B cell (primary cell): Measurements from ENCODE around the gene GNG11. TPM values are rescaled to one million over a fixed set of nuclear protein-coding genes. Genes with fewer than 3 reads are reported as not detected.

Source experiments
- ATAC-seq: fragments of 200-7000 bp; cut with Tn5 transposase; one replicate; pipeline ENCODE4 v1.10.0; 2021; ENCODE audit warnings: low read depth, mild to moderate bottlenecking, moderate number of reproducible peaks, moderate library complexity
- CTCF ChIA-PET: fragments of 350-600 bp; sonication (Branson Sonifier 250); formaldehyde crosslinking; loops from one replicate; lab custom pipeline; 2021; ENCODE audit warnings: antibody characterized with exemption, inconsistent platforms; lab: Charles Lee
- POLR2A ChIA-PET: fragments of 350-600 bp; sonication (Branson Sonifier 250); formaldehyde crosslinking; loops from one replicate; lab custom pipeline; 2021; ENCODE audit warnings: antibody characterized with exemption; lab: Charles Lee
- DNase-seq: peaks from one replicate; pipeline ENCODE4 v3.0.0; 2013
- H2AFZ ChIP-seq: 2 replicates; pipeline ENCODE4 v1.6.1; 2012; ENCODE audit warnings: mild to moderate bottlenecking, low read depth, low read length; ENCODE audit not compliant: insufficient read depth, poor library complexity, severe bottlenecking
- H3K27ac ChIP-seq, 2 donors: 1 replicate in 1 of 2; 2 replicates in 1 of 2; pipeline ENCODE4 v1.5.1; 2012 to 2013; ENCODE audit warnings: low read length in 2 of 2, mild to moderate bottlenecking in 2 of 2, moderate library complexity in 1 of 2
- H3K27me3 ChIP-seq, 4 experiments: fragments of 200-600 bp in 1 of 4; sonication (generic) in 1 of 4; replicated peaks in 1 of 4; 1 replicate in 2 of 4; 2 replicates in 2 of 4; pipeline versions ENCODE4 v1.6.1 to v1.7.0; 2013 to 2016; ENCODE audit warnings: low read length in 3 of 4, mild to moderate bottlenecking in 2 of 4, mixed read lengths in 1 of 4, moderate library complexity in 1 of 4; ENCODE audit not compliant: insufficient read depth in 4 of 4, control insufficient read depth in 3 of 4; ENCODE audit errors: control extremely low read depth in 1 of 4
- H3K36me3 ChIP-seq, 2 experiments: replicated peaks in 1 of 2; 1 replicate in 1 of 2; 2 replicates in 1 of 2; pipeline versions ENCODE4 v1.6.1 to v1.7.1; 2013; ENCODE audit warnings: low read length in 1 of 2; ENCODE audit not compliant: insufficient read depth in 2 of 2, control insufficient read depth in 1 of 2; ENCODE audit errors: control extremely low read depth in 1 of 2, extremely low read depth in 1 of 2
- H3K4me1 ChIP-seq, 2 donors: fragments of 200-600 bp in 1 of 2; sonication (generic) in 1 of 2; 1 replicate in 1 of 2; 2 replicates in 1 of 2; pipeline versions ENCODE4 v1.5.1 to v1.6.1; 2013 to 2017; ENCODE audit warnings: low read length in 2 of 2; ENCODE audit not compliant: control insufficient read depth in 2 of 2, insufficient read depth in 2 of 2
- H3K4me2 ChIP-seq: replicated peaks from 2 replicates; pipeline ENCODE3; 2012; ENCODE audit warnings: mild to moderate bottlenecking, low read depth, low read length; ENCODE audit not compliant: poor library complexity, severe bottlenecking
- H3K4me3 ChIP-seq, 5 experiments: fragments of 200-600 bp in 1 of 5; sonication (generic) in 1 of 5; 1 replicate in 3 of 5; 2 replicates in 2 of 5; pipeline versions ENCODE4 v1.5.1 to v1.7.0; 2011 to 2016; ENCODE audit warnings: low read length in 4 of 5, mild to moderate bottlenecking in 4 of 5, low read depth in 2 of 5, control low read depth in 1 of 5, moderate library complexity in 1 of 5; ENCODE audit not compliant: insufficient read depth in 1 of 5; ENCODE audit errors: control extremely low read depth in 1 of 5, extremely low read depth in 1 of 5
- H3K79me2 ChIP-seq: fragments of 200-600 bp; sonication (generic); one replicate; pipeline ENCODE4 v1.6.0; 2016; ENCODE audit warnings: low read length; ENCODE audit not compliant: control insufficient read depth, insufficient read depth
- H3K9ac ChIP-seq: fragments of 200-600 bp; sonication (generic); 2 replicates; pipeline ENCODE4 v1.6.1; 2017; ENCODE audit warnings: mild to moderate bottlenecking, low read length, moderate library complexity
- H3K9me3 ChIP-seq, 3 donors: one replicate each; pipeline versions ENCODE4 v1.6.1 to v1.7.1; 2013; ENCODE audit warnings: low read length in 2 of 3; ENCODE audit not compliant: control insufficient read depth in 2 of 3, insufficient read depth in 1 of 3; ENCODE audit errors: control extremely low read depth in 1 of 3
- H4K20me1 ChIP-seq: 2 replicates; pipeline ENCODE4 v1.6.0; 2012; ENCODE audit warnings: mild to moderate bottlenecking, low read length; ENCODE audit not compliant: insufficient read depth, control insufficient read depth, poor library complexity, severe bottlenecking
- H3K27ac Mint-ChIP-seq: one replicate; pipeline ENCODE4 v1.8.0; 2021; ENCODE audit warnings: mixed read lengths
- H3K27me3 Mint-ChIP-seq: one replicate; pipeline ENCODE4 v1.8.0; 2021; ENCODE audit warnings: mixed read lengths
- H3K4me1 Mint-ChIP-seq: one replicate; pipeline ENCODE4 v1.8.0; 2021; ENCODE audit warnings: mixed read lengths
- H3K4me3 Mint-ChIP-seq: one replicate; pipeline ENCODE4 v1.8.0; 2021; ENCODE audit warnings: mixed read lengths
- H3K9me3 Mint-ChIP-seq: one replicate; pipeline ENCODE4 v1.8.0; 2022; ENCODE audit warnings: mixed read lengths; ENCODE audit not compliant: insufficient read depth
- CTCF ChIP-seq: fragments of 200-600 bp; IDR thresholded peaks from one replicate; pipeline ENCODE4 v1.8.0; 2022; ENCODE audit warnings: antibody characterized with exemption, mild to moderate bottlenecking
- EZH2 ChIP-seq: IDR thresholded peaks from 2 replicates; pipeline ENCODE4 v1.6.1; 2012; ENCODE audit warnings: borderline replicate concordance, low read depth, mild to moderate bottlenecking, moderate library complexity, low read length; ENCODE audit not compliant: insufficient read depth, poor library complexity, severe bottlenecking
- WGBS: methylation state at CpG from one replicate; pipeline ENCODE4 v1.1.5; 2013; ENCODE audit warnings: missing lambda C conversion rate; ENCODE audit not compliant: insufficient coverage; 5-methylcytosine and 5-hydroxymethylcytosine counted together
- intact Hi-C: fragments of 100-400 bp; cut with micrococcal nuclease; formaldehyde crosslinking; loops from one replicate; pipeline ENCODE4 v1.10.0; 2022
- polyA plus RNA-seq: library from polyadenylated mRNA; depleted of rRNA; stranded (reverse); fragments of >200 nt; gene quantifications from 2 replicates; pipeline ENCODE4 v1.2.3, GENCODE V29; 2012
- total RNA-seq, 2 donors: library from RNA; stranded (reverse); fragments of 120-200 nt in 1 of 2; gene quantifications; 1 replicate in 1 of 2; 2 replicates in 1 of 2; pipeline versions ENCODE4 v1.2.3 to v1.2.4, GENCODE V29; 2013 to 2022

Gene GNG11
- total and polyA plus RNA-seq, 2 donors (not counting 1 experiment from before 2014, with no cell fraction given), result 0.37 to 1.7 TPM

GRCh38 chr7:93935102-93935501, 13.6 kb downstream of the GNG11 start:
- Histone ChIP-seq H3K9me3 (no peaks in the 10 kb centered on the region), H3K9ac (no peak overlapping the region), H3K27me3 (no peaks in the 10 kb centered on the region), H3K79me2 (no peaks in the 10 kb centered on the region), H3K4me1 (no peaks in the 10 kb centered on the region), H3K27ac (no peak overlapping the region), H3K36me3 (no peaks in the 10 kb centered on the region), H4K20me1 (no peaks in the 10 kb centered on the region), H3K4me2 (no peak overlapping the region), H3K4me3 (no peak overlapping the region), H2AFZ (no peak overlapping the region)
- DNase-seq (no peak), ATAC-seq (no peak)
- Mint-ChIP-seq H3K9me3 (peaks cover 3% of the 10 kb centered on the region), H3K27me3 (peaks cover 11% of the 10 kb centered on the region), H3K27ac (no peak overlapping the region), H3K4me3 (no peak overlapping the region), H3K4me1 (no peaks in the 10 kb centered on the region)
- TF ChIP-seq CTCF (no peak), EZH2 (no peak)
- intact Hi-C loops, result no loop called here
- CTCF ChIA-PET, result no interaction called here
- WGBS, result no CpG with 5 or more reads among the region's 2 CpGs
- POLR2A ChIA-PET, result no interaction called here

GRCh38 chr7:93937818-93938217, 16.3 kb downstream of the GNG11 start:
- H4K20me1 ChIP-seq, result no peaks in the 10 kb centered on the region
- no peaks in the 10 kb centered on the region for H3K9me3 ChIP-seq
- peaks cover 3% of the 10 kb centered on the region for H3K9me3 Mint-ChIP-seq
- no peaks in the 10 kb centered on the region for H3K4me1 Mint-ChIP-seq
- H3K4me3 ChIP-seq, result no peak overlapping the region
- no peak for ATAC-seq
- TF ChIP-seq EZH2 (no peak), CTCF (no peak)
- WGBS, result no CpG with 5 or more reads among the region's 1 CpG
- H3K36me3 ChIP-seq, result no peaks in the 10 kb centered on the region
- H3K27me3 ChIP-seq, result no peaks in the 10 kb centered on the region
- no peaks in the 10 kb centered on the region for H3K4me1 ChIP-seq
- no peak overlapping the region for H2AFZ ChIP-seq
- intact Hi-C loops, result no loop called here
- no peak for DNase-seq
- H3K4me3 Mint-ChIP-seq, result no peak overlapping the region
- H3K79me2 ChIP-seq, result no peaks in the 10 kb centered on the region
- peaks cover 13% of the 10 kb centered on the region for H3K27me3 Mint-ChIP-seq
- H3K4me2 ChIP-seq, result no peak overlapping the region
- POLR2A ChIA-PET, result no interaction called here
- no peak overlapping the region for H3K27ac Mint-ChIP-seq
- H3K9ac ChIP-seq, result no peak overlapping the region
- H3K27ac ChIP-seq, result no peak overlapping the region
- CTCF ChIA-PET, result interaction anchor here (1.0 kb wide), 1 partner anchor 16 kb away, joined by 3 read pairs; the partner anchor contains the start of gene GNG11
